Omental fat pad (tissue), 4 donors: ENCODE data around the gene LIMA1. TPM values are rescaled to one million over a fixed set of nuclear protein-coding genes. Genes with fewer than 3 reads are reported as not detected.
"Not testable (repeated sequence)": the region's sequence is repeated elsewhere in the genome, so short reads cannot be mapped to it uniquely, and the experiment has no call there.

Source experiments
- ATAC-seq: fragments of 150-250 bp; one replicate; pipeline ENCODE4 v1.9.1; 2016; ENCODE audit warnings: mild to moderate bottlenecking, moderate library complexity; ENCODE audit not compliant: low FRiP score
- DNase-seq: peaks from one replicate; pipeline ENCODE4 v3.0.0-alpha.2; 2019; ENCODE audit warnings: low spot score
- total RNA-seq, 4 donors: library from RNA; depleted of rRNA; stranded (reverse); fragments of >200 nt; gene quantifications; one replicate each; pipeline ENCODE4 v1.1.0, GENCODE V29; 2016
- TF ChIP-seq, protein P1 (sequence below), 3 donors: fragments of 450-650 bp; IDR thresholded peaks; one replicate each; pipeline ENCODE4 v1.5.1; 2016 to 2017; ENCODE audit warnings: antibody characterized with exemption in 3 of 3, mild to moderate bottlenecking in 3 of 3, moderate library complexity in 2 of 3

Gene LIMA1
- total RNA-seq, 4 donors from 2014 or later: 129 to 319 (median 176) TPM

DNA sequence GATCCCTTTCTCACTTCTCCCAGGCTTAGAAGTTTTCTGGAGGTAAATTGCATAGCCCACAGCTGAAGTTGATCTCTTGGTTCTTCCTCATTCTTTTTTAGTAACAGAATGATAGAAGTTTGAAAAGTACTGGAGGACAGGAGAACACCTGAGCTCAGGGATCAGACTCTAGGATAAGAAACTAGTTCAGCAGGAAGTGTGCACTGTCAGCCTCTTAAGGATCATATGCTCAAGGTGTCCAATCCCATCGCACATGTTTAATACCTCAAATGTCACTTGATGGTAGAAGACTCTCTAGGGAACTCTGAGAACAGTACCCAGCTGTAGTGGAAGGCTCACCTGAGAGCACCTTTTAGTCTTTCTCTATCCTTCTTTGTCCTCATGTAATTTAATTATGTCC, 14.7 kb upstream of the LIMA1 start:
- DNase-seq (no peak), ATAC-seq (no peak)
- TF ChIP-seq, protein P1, sequence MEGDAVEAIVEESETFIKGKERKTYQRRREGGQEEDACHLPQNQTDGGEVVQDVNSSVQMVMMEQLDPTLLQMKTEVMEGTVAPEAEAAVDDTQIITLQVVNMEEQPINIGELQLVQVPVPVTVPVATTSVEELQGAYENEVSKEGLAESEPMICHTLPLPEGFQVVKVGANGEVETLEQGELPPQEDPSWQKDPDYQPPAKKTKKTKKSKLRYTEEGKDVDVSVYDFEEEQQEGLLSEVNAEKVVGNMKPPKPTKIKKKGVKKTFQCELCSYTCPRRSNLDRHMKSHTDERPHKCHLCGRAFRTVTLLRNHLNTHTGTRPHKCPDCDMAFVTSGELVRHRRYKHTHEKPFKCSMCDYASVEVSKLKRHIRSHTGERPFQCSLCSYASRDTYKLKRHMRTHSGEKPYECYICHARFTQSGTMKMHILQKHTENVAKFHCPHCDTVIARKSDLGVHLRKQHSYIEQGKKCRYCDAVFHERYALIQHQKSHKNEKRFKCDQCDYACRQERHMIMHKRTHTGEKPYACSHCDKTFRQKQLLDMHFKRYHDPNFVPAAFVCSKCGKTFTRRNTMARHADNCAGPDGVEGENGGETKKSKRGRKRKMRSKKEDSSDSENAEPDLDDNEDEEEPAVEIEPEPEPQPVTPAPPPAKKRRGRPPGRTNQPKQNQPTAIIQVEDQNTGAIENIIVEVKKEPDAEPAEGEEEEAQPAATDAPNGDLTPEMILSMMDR (IDR thresholded peaks at IDR 0.05): no peak

DNA sequence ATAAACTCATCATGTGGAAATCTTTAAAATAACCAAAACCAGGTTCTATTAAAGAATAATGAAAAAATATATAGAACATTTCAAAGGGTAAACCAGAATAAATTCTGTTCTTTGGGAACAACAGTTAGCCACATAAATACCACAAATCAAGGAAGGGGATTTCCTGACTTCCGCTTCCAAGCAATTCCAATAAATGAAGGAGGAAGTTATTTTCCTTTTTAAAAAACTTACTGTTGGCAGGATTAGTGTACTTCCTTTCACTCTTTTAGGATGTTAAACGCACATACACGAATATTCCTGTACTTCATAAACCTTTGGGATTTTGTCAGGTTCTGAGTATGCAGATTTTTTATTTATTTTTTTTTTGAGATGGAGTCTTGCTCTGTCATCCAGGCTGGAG, 13.7 kb upstream of the LIMA1 start:
- TF ChIP-seq, protein P1 (IDR thresholded peaks at IDR 0.05): no peak
- DNase-seq (no peak), ATAC-seq (no peak)

DNA sequence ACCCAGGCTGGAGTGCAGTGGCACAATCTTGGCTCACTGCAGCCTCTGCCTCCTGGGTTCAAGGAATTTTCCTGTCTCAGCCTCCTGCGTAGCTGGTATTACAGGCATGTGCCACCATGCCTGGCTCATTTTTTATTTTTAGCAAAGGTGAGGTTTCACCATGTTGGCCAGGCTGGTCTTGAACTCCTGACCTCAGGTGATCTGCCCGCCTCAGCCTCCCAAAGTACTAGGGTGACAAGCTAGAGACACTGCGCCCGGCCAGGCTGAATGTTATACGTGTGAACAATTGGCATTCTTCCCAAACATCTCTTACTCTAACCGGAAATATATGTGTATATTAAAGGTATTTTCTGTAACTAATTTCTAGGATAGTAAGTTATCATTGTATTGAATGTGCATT, 13.2 kb upstream of the LIMA1 start:
- ATAC-seq (no peak), DNase-seq (no peak)
- TF ChIP-seq, protein P1 (IDR thresholded peaks at IDR 0.05): no peak

DNA sequence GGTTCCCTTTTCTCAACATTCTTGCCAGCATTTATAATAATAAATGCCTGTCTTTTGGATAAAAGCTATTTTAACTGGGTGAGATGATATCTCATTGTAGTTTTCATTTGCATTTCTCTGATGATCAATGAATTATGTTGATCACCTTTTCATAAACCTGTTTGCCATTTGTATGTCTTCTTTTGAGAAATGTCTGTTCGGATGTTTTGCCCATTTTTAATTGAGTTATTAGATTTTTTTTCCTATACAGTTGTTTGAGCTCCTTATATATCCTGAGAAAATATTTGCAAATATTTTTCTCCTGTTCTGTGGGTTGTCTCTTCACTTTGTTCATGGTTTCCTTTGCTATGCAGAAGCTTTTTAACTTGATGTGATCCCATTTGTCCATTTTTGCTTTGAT, 8.1 kb upstream of the LIMA1 start:
- TF ChIP-seq, protein P1 (IDR thresholded peaks at IDR 0.05): no peak
- no peak for DNase-seq
- no peak for ATAC-seq

DNA sequence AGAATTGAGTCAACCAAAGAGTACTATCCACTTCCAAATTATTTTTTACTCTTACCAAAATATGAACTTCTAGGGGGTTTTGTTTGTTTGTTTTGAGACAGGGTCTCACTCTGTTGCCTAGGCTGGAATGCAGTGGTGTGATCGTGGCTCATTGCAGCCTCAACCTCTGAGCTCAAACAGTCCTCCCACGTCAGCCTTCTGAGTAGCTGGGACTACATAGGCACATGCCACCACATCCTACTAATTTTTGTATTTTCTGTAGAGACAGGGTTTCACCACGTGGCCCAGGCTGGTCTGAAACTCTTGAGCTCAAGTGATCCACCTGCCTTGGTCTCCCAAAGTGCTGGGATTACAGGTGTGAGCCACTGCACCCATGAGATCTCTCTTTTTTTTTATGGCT, 7.4 kb upstream of the LIMA1 start:
- not testable (repeated sequence) for ATAC-seq, DNase-seq

DNA sequence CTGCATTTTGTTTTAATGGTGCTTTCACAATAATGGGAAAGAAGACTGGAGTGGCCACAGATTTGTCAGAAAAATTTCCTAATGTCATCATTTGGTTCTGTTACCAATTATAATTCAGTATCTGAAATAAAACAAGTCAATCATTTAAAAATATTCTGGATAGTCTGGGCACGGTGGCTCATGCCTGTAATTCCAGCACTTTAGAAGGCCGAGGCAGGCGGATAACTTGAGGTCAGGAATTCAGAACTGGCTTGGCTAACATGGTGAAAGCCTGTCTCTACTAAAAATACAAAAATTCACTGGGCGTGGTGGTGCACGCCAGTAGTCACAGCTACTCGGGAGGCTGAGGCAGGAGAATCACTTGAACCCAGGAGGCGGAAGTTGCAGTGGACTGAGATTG, 4.0 kb upstream of the LIMA1 start:
- TF ChIP-seq, protein P1 (IDR thresholded peaks at IDR 0.05): no peak
- no peak for ATAC-seq
- no peak for DNase-seq

DNA sequence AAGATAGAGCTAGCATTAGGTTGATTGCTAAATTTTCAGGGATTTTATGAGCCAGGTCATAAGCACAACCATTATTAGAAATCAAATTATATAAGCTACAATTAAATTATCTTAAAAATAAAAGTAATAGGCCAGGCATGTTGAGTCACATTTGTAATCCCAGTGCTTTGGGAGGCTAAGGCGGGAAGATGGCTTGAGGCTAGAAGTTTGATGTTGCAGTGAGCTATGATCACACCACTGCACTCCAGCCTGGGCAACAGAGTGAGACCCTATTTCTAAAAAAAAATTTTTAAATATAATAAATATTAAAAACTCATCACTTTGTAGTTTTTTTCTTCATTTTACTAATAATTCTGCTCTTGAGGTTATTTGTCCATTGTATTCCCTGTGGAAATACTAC, 1.9 kb upstream of the LIMA1 start:
- ATAC-seq: no peak
- TF ChIP-seq, protein P1 (IDR thresholded peaks at IDR 0.05): no peak
- DNase-seq: no peak

DNA sequence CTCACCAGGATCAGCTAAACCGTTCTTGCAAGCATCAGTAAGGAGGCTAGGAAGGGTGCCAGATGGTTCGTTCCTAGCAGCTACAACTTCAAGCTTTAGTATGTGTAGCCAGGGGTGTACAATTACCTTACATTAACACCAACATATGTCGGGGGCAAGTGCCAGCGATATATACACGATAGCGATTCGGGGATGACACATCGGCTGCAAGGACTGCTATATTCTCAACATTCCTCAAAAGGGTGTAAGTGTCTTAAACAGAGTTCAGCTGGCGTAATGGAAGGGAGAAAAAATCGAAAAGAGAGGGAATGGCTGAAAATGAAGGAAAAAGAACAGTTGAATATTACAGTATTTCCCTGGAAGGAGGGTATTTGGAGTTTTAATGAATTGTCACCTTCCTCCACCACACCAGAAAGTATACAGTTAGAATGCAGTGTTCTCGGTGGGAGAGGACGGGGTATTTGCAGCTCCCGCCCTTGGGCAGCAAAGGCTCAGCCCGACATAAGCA, 545 bp downstream of the LIMA1 start:
- ATAC-seq (peak; percentile 50), DNase-seq (no peak)
- TF ChIP-seq, protein P1 (IDR thresholded peaks at IDR 0.05): no peak
